HepG2 (cell line): Measurements from ENCODE around the gene FGD5. TPM values are rescaled to one million over a fixed set of nuclear protein-coding genes. Genes with fewer than 3 reads are reported as not detected.
A peak's percentile ranks its signal among the peaks of the same experiment; 100 is the strongest.

ENCODE experiments used
- ATAC-seq: fragments of 200-7000 bp; cut with Tn5 transposase; 3 replicates; pipeline ENCODE4 v1.9.1; 2020; ENCODE audit warnings: mild to moderate bottlenecking, moderate library complexity
- BruUV-seq: library from RNA; stranded (reverse); fragments of 400-500 nt; replicated peaks from 2 replicates; lab custom pipeline; 2021; lab: Mats Ljungman, UMichigan
- CTCF ChIA-PET: fragments of 300-600 bp; formaldehyde crosslinking; extraction: SDS; loops from one replicate; lab custom pipeline; 2021; ENCODE audit warnings: low total read pairs, inconsistent platforms, low intra/inter-chr PET ratio; lab: Yijun Ruan, JAX
- POLR2A ChIA-PET: fragments of 350-600 bp; sonication (Branson Sonifier 250); formaldehyde crosslinking; loops from one replicate; lab custom pipeline; 2020; ENCODE audit warnings: antibody characterized with exemption, inconsistent platforms; lab: Yijun Ruan, JAX
- DNase-seq: peaks from one replicate; pipeline ENCODE4 v3.0.0-alpha.2; 2015; ENCODE audit warnings: low spot score
- FAIRE-seq: peaks from 3 replicates; lab custom pipeline; 2011; peaks lifted over from hg19 to GRCh38; lab: Jason Lieb, UNC
- H2AFZ ChIP-seq: one replicate; pipeline ENCODE4 v1.6.1; 2011; ENCODE audit warnings: low read length, inconsistent platforms
- H3K27ac ChIP-seq: fragments of 300-600 bp; 3 replicates; pipeline ENCODE4 v1.8.0; 2011; ENCODE audit warnings: mixed run types, mild to moderate bottlenecking, mixed read lengths, low read length, inconsistent platforms; ENCODE audit not compliant: insufficient read depth; ENCODE audit errors: extremely low read length
- H3K27me3 ChIP-seq, 2 experiments: fragments of 200-600 bp in 1 of 2; 2 replicates in 1 of 2; 3 replicates in 1 of 2; pipeline versions ENCODE4 v1.6.0 to v1.8.0; 2011; ENCODE audit warnings: low read length in 2 of 2, mild to moderate bottlenecking in 2 of 2, moderate library complexity in 2 of 2, inconsistent platforms in 1 of 2; ENCODE audit not compliant: insufficient read depth in 2 of 2, control insufficient read depth in 1 of 2
- H3K36me3 ChIP-seq, 2 experiments: fragments of 200-600 bp in 1 of 2; replicated peaks in 1 of 2; 2 replicates in 1 of 2; 3 replicates in 1 of 2; pipeline versions ENCODE4 v1.5.1 to v1.8.0; 2011; ENCODE audit warnings: low read length in 2 of 2, inconsistent platforms in 1 of 2; ENCODE audit not compliant: insufficient read depth in 2 of 2, control insufficient read depth in 1 of 2
- H3K4me1 ChIP-seq: 2 replicates; pipeline ENCODE4 v1.5.1; 2012; ENCODE audit warnings: low read length, inconsistent platforms; ENCODE audit not compliant: insufficient read depth
- H3K4me2 ChIP-seq: 2 replicates; pipeline ENCODE4 v1.6.0; 2011; ENCODE audit warnings: low read depth, low read length, inconsistent platforms
- H3K4me3 ChIP-seq, 3 experiments: fragments of 200-600 bp in 1 of 3; sonication (generic), shearing (Covaris generic) in 1 of 3; replicated peaks in 1 of 3; 2 replicates each; pipeline ENCODE4 v1.5.1; 2011 to 2016; ENCODE audit warnings: low read length in 3 of 3, inconsistent platforms in 2 of 3, low read depth in 2 of 3, mild to moderate bottlenecking in 2 of 3, control low read depth in 1 of 3, mixed read lengths in 1 of 3; ENCODE audit not compliant: insufficient read depth in 1 of 3
- H3K79me2 ChIP-seq: one replicate; pipeline ENCODE4 v1.6.1; 2011; ENCODE audit warnings: low read length, inconsistent platforms; ENCODE audit not compliant: insufficient read depth
- H3K9ac ChIP-seq: 2 replicates; pipeline ENCODE4 v1.6.0; 2011; ENCODE audit warnings: mild to moderate bottlenecking, low read depth, low read length, inconsistent platforms; ENCODE audit not compliant: insufficient read depth
- H3K9me3 ChIP-seq: 2 replicates; pipeline ENCODE4 v1.5.1; 2012; ENCODE audit warnings: mild to moderate bottlenecking, low read length
- H4K20me1 ChIP-seq: 2 replicates; pipeline ENCODE4 v1.6.0; 2011; ENCODE audit warnings: inconsistent platforms, mild to moderate bottlenecking, low read length, moderate library complexity; ENCODE audit not compliant: insufficient read depth
- ATF3 ChIP-seq: sonication (generic); formaldehyde crosslinking; IDR thresholded peaks from 2 replicates; pipeline ENCODE4 v1.4.0; 2020; ENCODE audit warnings: missing genetic modification reagents
- MXD4 ChIP-seq: IDR thresholded peaks from 2 replicates; pipeline ENCODE4 v1.6.1; 2016; ENCODE audit warnings: mild to moderate bottlenecking, missing biosample characterization, missing genetic modification reagents
- PBX3 ChIP-seq: sonication (generic); formaldehyde crosslinking; IDR thresholded peaks from 2 replicates; pipeline ENCODE4 v1.8.1; 2023; ENCODE audit warnings: missing genetic modification reagents, inconsistent platforms, borderline replicate concordance
- RXRA ChIP-seq: sonication (generic); formaldehyde crosslinking; IDR thresholded peaks from 2 replicates; pipeline ENCODE4 v1.5.1; 2020; ENCODE audit warnings: missing genetic modification reagents
- SP2 ChIP-seq: sonication (generic); formaldehyde crosslinking; IDR thresholded peaks from 2 replicates; pipeline ENCODE4 v1.5.1; 2020; ENCODE audit warnings: mild to moderate bottlenecking, missing genetic modification reagents
- SUZ12 ChIP-seq: fragments of 150-350 bp; IDR thresholded peaks from 2 replicates; pipeline ENCODE4 v1.6.1; 2014; ENCODE audit warnings: low read depth, low read length
- YY1 ChIP-seq: IDR thresholded peaks from 2 replicates; pipeline ENCODE4 v1.6.1; 2011; ENCODE audit warnings: low read length, low read depth, moderate library complexity, mild to moderate bottlenecking; ENCODE audit not compliant: insufficient read depth, insufficient replicate concordance
- ZNF513 ChIP-seq: sonication (generic); formaldehyde crosslinking; conservative IDR thresholded peaks from 2 replicates; pipeline ENCODE4 v1.5.0; 2020; ENCODE audit warnings: missing genetic modification reagents
- ZNF563 ChIP-seq: sonication (generic); formaldehyde crosslinking; IDR thresholded peaks from 2 replicates; pipeline ENCODE4 v1.8.0; 2022; ENCODE audit warnings: mild to moderate bottlenecking, moderate library complexity, missing genetic modification reagents
- WGBS: methylation state at CpG from one replicate; pipeline ENCODE4 v1.1.6; 2017; ENCODE audit warnings: low lambda C conversion rate; 5-methylcytosine and 5-hydroxymethylcytosine counted together
- in situ Hi-C: cut with HindIII; loops from 2 replicates; pipeline ENCODE4 v1.10.0; 2017; ENCODE audit warnings: low pct_unique_long_range_greater_than_20kb; ENCODE audit not compliant: extremely low pct_ligation_motif_present
- intact Hi-C: fragments of 100-400 bp; cut with micrococcal nuclease; formaldehyde crosslinking; loops from one replicate; pipeline ENCODE4 v1.10.0; 2022; ENCODE audit not compliant: unreplicated experiment
- polyA plus RNA-seq, 8 experiments: library from polyadenylated mRNA; depleted of rRNA in 3 of 8; stranded (reverse) in 7 of 8; unstranded in 1 of 8; fragments of >200 nt; fragmentation: Illumina TruSeq in 4 of 8; extraction: Trizol in 4 of 8; gene quantifications; 2 replicates each; pipeline versions ENCODE4 v1.2.1 to v1.2.3, GENCODE V29; 2011 to 2016; ENCODE audit warnings: low read depth in 4 of 8, missing spikeins in 1 of 8, mixed read lengths in 1 of 8; ENCODE audit not compliant: insufficient read depth in 1 of 8
- total RNA-seq, 5 experiments: library from RNA; depleted of rRNA; stranded (reverse); fragments of >200 nt; fragmentation: Illumina TruSeq; extraction: Trizol; gene quantifications; 2 replicates each; pipeline ENCODE4 v1.2.3, GENCODE V29; 2016; ENCODE audit warnings: low read depth in 1 of 5

The FGD5 gene
- total and polyA plus RNA-seq, 2 of the 13 experiments (the other 11 are each of a cell fraction or from before 2014, with no cell fraction given) = 0.17 TPM; not detected in 1

- in situ Hi-C loops = no loop called here
- ChIA-PET POLR2A (interaction anchor here (1.0 kb wide), 1 partner anchor 10 kb away, joined by 3 read pairs; no protein-coding TSS in a partner anchor), CTCF (no interaction called here)
- Histone ChIP-seq H3K9ac (no peak overlapping the region), H3K4me3 (peak overlapping the region in 1 of 3 experiments; percentile 61; a peak in 2 of 6 replicates), H3K4me1 (peaks cover 56% of the 10 kb centered on the region)
- BruUV-seq = no TSS peak
- TF ChIP-seq YY1 (no peak), MXD4 (CRISPR knock-in tag) (no peak), PBX3 (no peak), SP2 (CRISPR knock-in tag) (no peak), ZNF563 (CRISPR knock-in tag) (no peak), ZNF513 (CRISPR knock-in tag) (no peak), SUZ12 (no peak), ATF3 (CRISPR knock-in tag) (no peak), RXRA (CRISPR knock-in tag) (no peak)
- TF ChIP-seq, all 625 proteins: peak for 0
- no peak for DNase-seq
- Histone ChIP-seq H3K79me2 (no peaks in the 10 kb centered on the region), H3K36me3 (no peaks in the 10 kb centered on the region), H3K27me3 (peaks cover 0 to 6% of the 10 kb centered on the region in 2 experiments; a peak in 2 of 5 replicates), H4K20me1 (no peaks in the 10 kb centered on the region), H2AFZ (no peak overlapping the region), H3K9me3 (no peaks in the 10 kb centered on the region), H3K4me2 (peak overlapping the region; percentile 89), H3K27ac (peak overlapping the region; percentile 22)
- FAIRE-seq = no peak
- 36% methylated on average over 3 of the region's 10 CpGs for WGBS
- intact Hi-C loops = no loop called here
- ATAC-seq = peak; percentile 5; the same call in 2 of the 3 replicates
These were observed 16.9 kb upstream of the FGD5 start for GRCh38 chr3:14801668-14802380.
